ENCODE data around the gene GGA3.

- TF ChIP-seq POLR2AphosphoS5 (IDR thresholded peaks at IDR 0.05; ENCODE audit: low read depth, low read length) (peak; percentile 95), EZH2 (IDR thresholded peaks at IDR 0.05) (no peak)
Measured at GRCh38 chr17:75289115-75289831, 27.9 kb upstream of the GGA3 start, which contains the start of gene SLC25A19.
